LHCN-M2 (cell line): ENCODE results near the gene PSME3IP1. TPM values are rescaled to one million over a fixed set of nuclear protein-coding genes. Genes with fewer than 3 reads are reported as not detected.

ENCODE experiments used
- total RNA-seq: library from RNA; depleted of rRNA; stranded (reverse); fragments of >200 nt; gene quantifications from 2 replicates; pipeline ENCODE4 v1.2.3, GENCODE V29; 2014; rRNA removed

Gene PSME3IP1
- total RNA-seq, 1 experiment from 2014 or later, result 102 TPM

Other genes with a start within 250 kb of the PSME3IP1 start
- gene CETP, start 224.1 kb downstream of the PSME3IP1 start, total RNA-seq, result not detected in 2 replicates
- 12.1 and 22.3 TPM in 2 replicates for gene NLRC5, start 196.5 kb downstream of the PSME3IP1 start, total RNA-seq
- 13.7 and 18.6 TPM in 2 replicates for gene CPNE2, start 93.5 kb downstream of the PSME3IP1 start, total RNA-seq
- gene RSPRY1, start 290 bp upstream of the PSME3IP1 start, total RNA-seq, result 32.6 and 34.9 TPM in 2 replicates
- gene ARL2BP, start 59.2 kb upstream of the PSME3IP1 start, total RNA-seq, result 73.9 and 76.1 TPM in 2 replicates
- gene PLLP, start 98.6 kb upstream of the PSME3IP1 start, total RNA-seq, result not detected in 2 replicates
- not detected in 2 replicates for gene CCL22, start 172.7 kb upstream of the PSME3IP1 start, total RNA-seq
- not detected in 2 replicates for gene CX3CL1, start 186.5 kb upstream of the PSME3IP1 start, total RNA-seq
- not detected in 2 replicates for gene CCL17, start 218.7 kb upstream of the PSME3IP1 start, total RNA-seq